H1 (cell line): ENCODE measurements around the gene RNF186. TPM values are rescaled to one million over a fixed set of nuclear protein-coding genes. Genes with fewer than 3 reads are reported as not detected.

Experiments used
- ASH2L ChIP-seq: fragments of 200-600, 300-600 bp; sonication (generic); IDR thresholded peaks from one replicate; pipeline ENCODE4 v1.7.1; 2017; ENCODE audit warnings: low read length
- BCL11A ChIP-seq, 2 experiments: IDR thresholded peaks; one replicate each; pipeline ENCODE4 v1.6.1; 2011; ENCODE audit warnings: low read depth in 2 of 2, low read length in 2 of 2, mild to moderate bottlenecking in 2 of 2
- CBX5 ChIP-seq: fragments of 300-800, 300-1000 bp; sonication (generic); IDR thresholded peaks from 2 replicates; pipeline ENCODE4 v1.7.1; 2016; ENCODE audit warnings: antibody characterized with exemption, low read length, low read depth
- CEBPB ChIP-seq: IDR thresholded peaks from 2 replicates; pipeline ENCODE4 v1.6.1; 2012; ENCODE audit warnings: low read depth, low read length
- CREB1 ChIP-seq: IDR thresholded peaks from 2 replicates; pipeline ENCODE4 v1.6.1; 2012; ENCODE audit warnings: inconsistent platforms
- FOSL1 ChIP-seq: IDR thresholded peaks from 2 replicates; pipeline ENCODE4 v1.6.1; 2011; ENCODE audit warnings: mild to moderate bottlenecking, low read depth, low read length, moderate library complexity; ENCODE audit not compliant: insufficient read depth
- HDAC2 ChIP-seq, 2 experiments: fragments of 300-600 bp in 1 of 2; sonication (generic) in 1 of 2; IDR thresholded peaks; 2 replicates each; pipeline ENCODE4 v1.6.1; 2011 to 2012; ENCODE audit warnings: low read depth in 2 of 2, low read length in 2 of 2, mild to moderate bottlenecking in 2 of 2, moderate library complexity in 2 of 2, borderline replicate concordance in 1 of 2, inconsistent platforms in 1 of 2
- NANOG ChIP-seq: IDR thresholded peaks from 2 replicates; pipeline ENCODE4 v1.6.1; 2011; ENCODE audit warnings: low read length, low read depth, mild to moderate bottlenecking, inconsistent platforms; ENCODE audit not compliant: insufficient read depth, poor library complexity, severe bottlenecking
- POLR2AphosphoS5 ChIP-seq: IDR thresholded peaks from 2 replicates; pipeline ENCODE4 v1.6.1; 2011; ENCODE audit warnings: low read depth, low read length
- POU5F1 ChIP-seq: IDR thresholded peaks from 2 replicates; pipeline ENCODE4 v1.6.1; 2011; ENCODE audit warnings: low read depth, mild to moderate bottlenecking, low read length, moderate library complexity
- RAD21 ChIP-seq, 2 experiments: IDR thresholded peaks in 1 of 2; conservative IDR thresholded peaks in 1 of 2; 2 replicates each; pipeline ENCODE4 v1.6.1; 2011; ENCODE audit warnings: low read depth in 2 of 2, low read length in 2 of 2, improper control_type of control experiment in 1 of 2, inconsistent platforms in 1 of 2, mild to moderate bottlenecking in 1 of 2, moderate library complexity in 1 of 2
- RBBP5 ChIP-seq: IDR thresholded peaks from 2 replicates; pipeline ENCODE4 v1.7.1; 2012; ENCODE audit warnings: low read depth, mild to moderate bottlenecking, inconsistent platforms, low read length, moderate library complexity, borderline replicate concordance
- SP1 ChIP-seq: IDR thresholded peaks from 2 replicates; pipeline ENCODE4 v1.6.1; 2011; ENCODE audit warnings: low read depth, low read length
- SRF ChIP-seq: IDR thresholded peaks from 2 replicates; pipeline ENCODE4 v1.6.1; 2011; ENCODE audit warnings: mild to moderate bottlenecking, low read depth, low read length, moderate library complexity
- TAF7 ChIP-seq: optimal IDR thresholded peaks from 2 replicates; pipeline ENCODE3; 2011; ENCODE audit warnings: low read depth, mild to moderate bottlenecking, inconsistent platforms, low read length, moderate library complexity, borderline replicate concordance
- TCF12 ChIP-seq: IDR thresholded peaks from 2 replicates; pipeline ENCODE4 v1.6.1; 2011; ENCODE audit warnings: low read depth, mild to moderate bottlenecking, low read length
- TEAD4 ChIP-seq: IDR thresholded peaks from 2 replicates; pipeline ENCODE4 v1.6.1; 2012; ENCODE audit warnings: low read depth, low read length, inconsistent platforms, mixed read lengths
- YY1 ChIP-seq: IDR thresholded peaks from 2 replicates; pipeline ENCODE4 v1.6.1; 2011; ENCODE audit warnings: low read depth, mild to moderate bottlenecking, low read length
- polyA plus RNA-seq, 7 experiments: library from polyadenylated mRNA; depleted of rRNA in 3 of 7; stranded (reverse) in 5 of 7; unstranded in 2 of 7; fragments of >200 nt in 5 of 7; fragments of 200-250 nt in 2 of 7; gene quantifications; 1 replicate in 5 of 7; 2 replicates in 1 of 7; 4 replicates in 1 of 7; pipeline versions ENCODE4 v1.2.1 to v1.2.3, GENCODE V29; 2011 to 2013; ENCODE audit warnings: missing spikeins in 2 of 7, mixed read lengths in 2 of 7
- total RNA-seq: library from RNA; stranded (reverse); fragmentation: NEBNext Ultra II Directional; extraction: Animal tissue kit (Norgen Biotek cat#: 25700); gene quantifications from 2 replicates; pipeline ENCODE4 v1.2.1, GENCODE V29; 2021
- TF ChIP-seq, protein P1 (sequence below): IDR thresholded peaks from 2 replicates; pipeline ENCODE4 v1.6.1; 2011; ENCODE audit warnings: low read depth, mild to moderate bottlenecking, low read length; ENCODE audit not compliant: insufficient read depth
- TF ChIP-seq, protein P2 (sequence below): IDR thresholded peaks from 2 replicates; pipeline ENCODE4 v1.6.1; 2011; ENCODE audit warnings: low read length, improper control_type of control experiment
- TF ChIP-seq, protein P3 (sequence below): IDR thresholded peaks from 2 replicates; pipeline ENCODE4 v1.6.1; 2012; ENCODE audit warnings: low read length, inconsistent platforms

Gene RNF186
- total and polyA plus RNA-seq, 2 of the 8 experiments (the other 6 are each of a cell fraction or from before 2014, with no cell fraction given) = not detected

DNA sequence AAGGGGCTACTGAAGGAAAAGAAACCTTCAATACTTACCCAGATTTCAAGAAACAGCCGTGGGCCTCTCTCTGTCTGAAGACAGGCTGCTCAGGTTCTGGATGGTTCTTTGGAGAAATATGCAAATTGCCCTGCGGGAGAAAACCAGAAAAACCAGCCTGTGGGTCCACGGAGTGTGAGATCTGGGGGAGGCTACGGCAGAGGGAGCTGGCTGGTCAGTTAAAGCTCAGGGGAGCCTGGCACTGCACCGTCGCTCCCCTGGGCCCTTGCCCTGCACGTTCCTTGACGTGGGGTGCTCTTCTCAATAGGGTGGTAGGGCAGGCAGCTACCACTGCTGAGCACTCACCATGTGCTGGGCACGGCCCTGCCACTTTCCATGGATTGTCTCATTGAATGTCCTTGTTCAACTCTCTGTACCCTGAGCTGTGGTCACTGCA, 28.1 kb downstream of the RNF186 start (continued):
- TF ChIP-seq, protein P1, sequence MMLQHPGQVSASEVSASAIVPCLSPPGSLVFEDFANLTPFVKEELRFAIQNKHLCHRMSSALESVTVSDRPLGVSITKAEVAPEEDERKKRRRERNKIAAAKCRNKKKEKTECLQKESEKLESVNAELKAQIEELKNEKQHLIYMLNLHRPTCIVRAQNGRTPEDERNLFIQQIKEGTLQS = no peak
- TF ChIP-seq RAD21 (IDR thresholded peaks at IDR 0.05 in 1 of 2, conservative IDR thresholded peaks at IDR 0.05 in 1 of 2; ENCODE audit: low read depth in 2 of 2, low read length in 2 of 2) (peak; percentile 21 to 37; a peak in 3 of 4 replicates), RBBP5 (peak; percentile 92; the same call in 1 of the 2 replicates), POU5F1 (0 out of 2 replicates have a peak, but pooled peaks have one; percentile 58), CREB1 (no peak), CEBPB (no peak), FOSL1 (no peak), SP1 (peak; percentile 90), BCL11A (IDR thresholded peaks at IDR 0.05; ENCODE audit: low read depth in 2 of 2, low read length in 2 of 2) (peak; percentile 50 to 64), TEAD4 (no peak), NANOG (no peak), HDAC2 (IDR thresholded peaks at IDR 0.05; ENCODE audit: borderline replicate concordance in 1 of 2, low read depth in 2 of 2, low read length in 2 of 2) (no peak), TAF7 (no peak), SRF (no peak), CBX5 (no peak), POLR2AphosphoS5 (no peak), TCF12 (no peak), YY1 (no peak), ASH2L (peak; percentile 68)
- TF ChIP-seq, protein P2, sequence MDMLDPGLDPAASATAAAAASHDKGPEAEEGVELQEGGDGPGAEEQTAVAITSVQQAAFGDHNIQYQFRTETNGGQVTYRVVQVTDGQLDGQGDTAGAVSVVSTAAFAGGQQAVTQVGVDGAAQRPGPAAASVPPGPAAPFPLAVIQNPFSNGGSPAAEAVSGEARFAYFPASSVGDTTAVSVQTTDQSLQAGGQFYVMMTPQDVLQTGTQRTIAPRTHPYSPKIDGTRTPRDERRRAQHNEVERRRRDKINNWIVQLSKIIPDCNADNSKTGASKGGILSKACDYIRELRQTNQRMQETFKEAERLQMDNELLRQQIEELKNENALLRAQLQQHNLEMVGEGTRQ = no peak
- TF ChIP-seq, protein P3, sequence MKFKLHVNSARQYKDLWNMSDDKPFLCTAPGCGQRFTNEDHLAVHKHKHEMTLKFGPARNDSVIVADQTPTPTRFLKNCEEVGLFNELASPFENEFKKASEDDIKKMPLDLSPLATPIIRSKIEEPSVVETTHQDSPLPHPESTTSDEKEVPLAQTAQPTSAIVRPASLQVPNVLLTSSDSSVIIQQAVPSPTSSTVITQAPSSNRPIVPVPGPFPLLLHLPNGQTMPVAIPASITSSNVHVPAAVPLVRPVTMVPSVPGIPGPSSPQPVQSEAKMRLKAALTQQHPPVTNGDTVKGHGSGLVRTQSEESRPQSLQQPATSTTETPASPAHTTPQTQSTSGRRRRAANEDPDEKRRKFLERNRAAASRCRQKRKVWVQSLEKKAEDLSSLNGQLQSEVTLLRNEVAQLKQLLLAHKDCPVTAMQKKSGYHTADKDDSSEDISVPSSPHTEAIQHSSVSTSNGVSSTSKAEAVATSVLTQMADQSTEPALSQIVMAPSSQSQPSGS = no peak
- TF ChIP-seq, all 59 proteins: peak for 10
